Mucosa of stomach (tissue), 1 donor: ENCODE data around the gene IGFL1.
"Not testable (repeated sequence)": the region's sequence is repeated elsewhere in the genome, so short reads cannot be mapped to it uniquely, and the experiment has no call there.

Experiments used
- H3K27me3 ChIP-seq: one replicate; pipeline ENCODE4 v1.7.0; 2013; ENCODE audit warnings: mild to moderate bottlenecking, low read length; ENCODE audit not compliant: control insufficient read depth, insufficient read depth
- H3K36me3 ChIP-seq: one replicate; pipeline ENCODE4 v1.7.0; 2013; ENCODE audit warnings: low read length; ENCODE audit not compliant: control insufficient read depth, insufficient read depth
- H3K4me1 ChIP-seq: one replicate; pipeline ENCODE4 v1.7.0; 2013; ENCODE audit warnings: mild to moderate bottlenecking, low read length; ENCODE audit not compliant: control insufficient read depth, insufficient read depth
- H3K4me3 ChIP-seq: one replicate; pipeline ENCODE4 v1.7.0; 2013; ENCODE audit warnings: low read length
- H3K9ac ChIP-seq: one replicate; pipeline ENCODE4 v1.7.0; 2013; ENCODE audit warnings: mild to moderate bottlenecking, low read length, moderate library complexity
- H3K9me3 ChIP-seq: one replicate; pipeline ENCODE4 v1.7.0; 2013; ENCODE audit warnings: mild to moderate bottlenecking, low read length, moderate library complexity; ENCODE audit not compliant: control insufficient read depth
- donor health status: Pancreatic carcinoma.

Gene IGFL1

DNA sequence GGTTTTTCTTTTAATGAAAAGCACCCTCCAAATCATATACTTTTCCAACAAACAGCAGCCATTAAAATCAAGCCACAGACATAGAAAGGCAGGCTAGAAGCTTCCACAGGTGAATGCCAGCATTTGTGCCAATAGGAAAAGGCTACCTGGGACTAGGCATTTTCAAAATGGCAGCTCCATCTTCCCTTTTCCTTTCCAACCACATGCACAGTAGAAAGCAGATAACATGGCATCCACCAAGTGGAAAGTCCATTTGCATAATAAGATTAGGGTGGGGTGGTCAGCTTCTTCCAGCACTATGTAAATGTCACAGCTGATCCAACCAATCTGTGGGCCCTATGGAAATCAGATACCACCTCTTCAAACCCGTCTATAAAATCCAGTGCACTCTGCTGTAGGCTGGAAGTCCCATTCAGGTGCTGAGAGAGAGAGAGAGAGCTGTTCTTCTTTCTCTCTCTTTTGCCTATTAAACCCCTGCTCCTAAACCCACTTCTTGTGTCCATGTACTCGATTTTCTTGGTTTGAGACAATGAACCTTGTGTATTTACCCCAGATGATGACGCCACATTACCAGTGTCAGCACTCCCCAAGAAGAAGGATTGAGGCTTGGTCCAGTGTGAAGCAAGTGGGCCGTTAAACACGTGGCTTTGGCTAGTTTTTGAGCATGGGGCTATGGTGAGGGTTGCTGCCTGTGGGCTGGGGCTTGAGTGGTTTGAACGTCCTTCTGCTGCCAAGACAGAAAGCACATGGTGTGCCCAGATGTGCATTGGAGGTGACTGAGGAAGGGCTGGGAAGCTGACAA is 24.2 kb upstream of the IGFL1 start:
- no peak overlapping the region for H3K4me3 ChIP-seq
- no peaks in the 10 kb centered on the region for H3K9me3 ChIP-seq
- H3K9ac ChIP-seq = no peak overlapping the region
- no peaks in the 10 kb centered on the region for H3K36me3 ChIP-seq
- H3K27me3 ChIP-seq = no peaks in the 10 kb centered on the region
- H3K4me1 ChIP-seq = peaks cover 17% of the 10 kb centered on the region

DNA sequence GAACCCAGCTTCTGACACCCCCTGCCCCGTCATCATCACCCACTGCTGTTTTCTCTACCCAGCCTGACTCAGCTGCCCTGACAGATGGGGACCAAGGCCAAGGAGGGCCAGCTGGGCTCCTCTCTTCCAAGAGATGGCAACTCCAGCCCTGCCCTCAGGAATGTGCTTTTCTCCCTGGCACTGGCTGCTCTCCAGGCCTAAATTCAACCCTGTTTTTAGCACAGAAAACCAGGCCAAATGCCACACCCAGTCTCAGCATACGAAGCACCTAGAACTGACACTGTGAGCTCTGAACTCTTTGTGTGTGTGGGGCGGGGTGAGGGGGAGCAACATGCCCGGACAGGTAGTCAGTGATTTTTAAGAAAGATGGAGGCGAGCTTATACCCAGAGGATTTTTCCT is 23.4 kb upstream of the IGFL1 start:
- Histone ChIP-seq H3K9me3 (no peaks in the 10 kb centered on the region), H3K9ac (no peak overlapping the region), H3K4me3 (no peak overlapping the region), H3K27me3 (no peaks in the 10 kb centered on the region), H3K4me1 (peaks cover 24% of the 10 kb centered on the region), H3K36me3 (no peaks in the 10 kb centered on the region)

DNA sequence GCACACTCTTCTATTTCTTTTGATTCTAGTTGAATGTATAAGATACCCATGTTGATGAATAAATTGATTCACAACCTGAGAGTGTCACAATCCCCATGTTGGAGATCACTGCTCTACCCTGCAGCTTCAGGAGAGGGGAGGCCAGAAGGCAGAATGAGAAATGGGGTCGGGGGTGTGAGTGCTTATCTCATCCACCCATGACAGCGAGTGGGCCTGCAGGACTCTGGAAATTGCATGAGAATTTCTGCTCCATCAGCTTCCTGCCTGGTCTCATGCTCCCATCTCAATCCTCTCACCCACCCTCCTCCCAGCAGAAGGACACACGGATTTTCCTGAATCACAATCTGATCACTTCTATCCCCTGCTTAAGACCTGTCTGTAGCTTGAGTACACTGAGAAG is 22.9 kb upstream of the IGFL1 start:
- Histone ChIP-seq H3K9me3 (no peaks in the 10 kb centered on the region), H3K9ac (no peak overlapping the region), H3K36me3 (no peaks in the 10 kb centered on the region), H3K27me3 (no peaks in the 10 kb centered on the region), H3K4me3 (no peak overlapping the region), H3K4me1 (peaks cover 29% of the 10 kb centered on the region)

DNA sequence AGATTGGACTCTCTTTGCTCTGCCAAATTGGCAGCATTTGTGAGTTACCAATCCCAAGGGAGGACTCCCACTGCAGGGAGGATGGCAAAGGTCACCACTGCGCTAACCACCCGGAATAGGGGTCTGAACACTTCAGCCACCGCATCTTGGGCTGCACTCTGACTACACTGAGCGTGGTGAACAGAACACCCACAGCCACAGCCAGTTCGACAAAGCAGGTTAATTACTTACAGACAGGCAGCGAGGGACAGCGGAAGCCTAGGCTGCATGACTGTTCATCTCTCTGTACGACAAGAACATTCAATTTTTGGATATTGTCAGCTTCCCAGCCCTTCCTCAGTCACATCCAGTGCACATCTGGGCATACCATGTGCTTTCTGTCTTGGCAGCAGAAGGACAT is 21.7 kb upstream of the IGFL1 start:
- not testable (repeated sequence) for H3K36me3 ChIP-seq, H3K4me3 ChIP-seq, H3K9me3 ChIP-seq, H3K9ac ChIP-seq, H3K27me3 ChIP-seq
- H3K4me1 ChIP-seq = peaks cover 29% of the 10 kb centered on the region

DNA sequence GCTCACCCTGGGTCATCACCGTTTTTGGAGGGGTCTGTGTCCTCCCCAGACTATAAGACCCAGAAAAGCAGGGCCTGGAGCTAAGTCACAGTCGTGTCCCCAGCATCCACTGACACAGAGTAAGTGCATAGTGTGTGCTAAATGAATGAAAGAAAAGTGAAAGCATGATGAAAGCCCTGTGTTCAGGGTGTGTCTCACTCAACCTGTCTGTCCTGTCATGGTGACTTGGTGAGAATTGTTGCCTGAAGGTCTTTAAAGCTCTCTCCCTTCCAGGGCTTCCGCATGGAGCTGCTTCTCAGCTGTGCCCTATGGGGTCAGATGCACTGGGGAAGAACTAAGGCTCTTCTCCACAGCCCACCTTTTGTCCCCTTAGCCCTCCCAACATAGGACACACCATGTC is 20.5 kb upstream of the IGFL1 start:
- H3K36me3 ChIP-seq = no peaks in the 10 kb centered on the region
- H3K4me1 ChIP-seq = peaks cover 29% of the 10 kb centered on the region
- H3K9me3 ChIP-seq = no peaks in the 10 kb centered on the region
- no peaks in the 10 kb centered on the region for H3K27me3 ChIP-seq
- no peak overlapping the region for H3K9ac ChIP-seq
- no peak overlapping the region for H3K4me3 ChIP-seq

DNA sequence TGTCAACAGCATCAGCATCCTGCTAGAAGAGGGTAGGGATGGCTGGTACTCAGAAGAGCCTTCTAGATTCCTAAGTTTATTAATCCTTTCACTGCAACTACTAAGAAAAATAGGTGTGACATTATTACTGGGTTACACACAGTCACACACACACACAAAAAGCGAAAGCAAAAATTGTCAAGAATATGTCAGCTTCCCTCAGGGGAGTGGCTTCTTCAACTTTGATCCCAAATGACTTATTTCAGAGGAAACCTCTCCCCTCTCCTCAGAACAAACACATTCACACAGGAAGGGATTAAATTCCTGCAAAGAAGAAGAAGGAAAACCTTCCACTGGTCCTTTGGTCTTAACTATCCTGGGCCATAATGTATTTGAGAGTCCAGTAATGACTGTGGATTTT is 20.1 kb upstream of the IGFL1 start:
- Histone ChIP-seq H3K4me3 (no peak overlapping the region), H3K9me3 (no peaks in the 10 kb centered on the region), H3K9ac (no peak overlapping the region), H3K36me3 (no peaks in the 10 kb centered on the region), H3K4me1 (peaks cover 29% of the 10 kb centered on the region), H3K27me3 (no peaks in the 10 kb centered on the region)

DNA sequence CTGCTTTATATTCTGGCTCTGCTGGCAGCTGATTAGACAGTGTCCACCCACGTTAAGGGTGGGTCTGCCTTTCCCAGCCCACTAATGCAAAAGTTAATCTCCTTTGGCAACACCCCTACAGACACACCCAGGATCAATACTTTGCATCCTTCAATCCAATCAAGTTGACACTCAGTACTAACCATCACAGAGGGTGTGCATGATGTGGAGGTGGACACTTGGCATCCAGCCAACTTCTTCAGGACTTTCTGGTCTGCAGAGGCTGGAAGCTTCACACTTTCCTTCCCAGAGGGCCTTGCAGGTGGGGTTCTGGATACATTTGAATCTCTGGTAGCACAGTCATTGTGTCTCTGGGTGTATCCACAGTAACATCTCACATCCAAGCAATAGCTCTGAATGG is 18.9 kb upstream of the IGFL1 start:
- Histone ChIP-seq H3K4me1 (peaks cover 29% of the 10 kb centered on the region), H3K27me3 (no peaks in the 10 kb centered on the region), H3K36me3 (no peaks in the 10 kb centered on the region), H3K9me3 (no peaks in the 10 kb centered on the region), H3K4me3 (no peak overlapping the region), H3K9ac (no peak overlapping the region)

DNA sequence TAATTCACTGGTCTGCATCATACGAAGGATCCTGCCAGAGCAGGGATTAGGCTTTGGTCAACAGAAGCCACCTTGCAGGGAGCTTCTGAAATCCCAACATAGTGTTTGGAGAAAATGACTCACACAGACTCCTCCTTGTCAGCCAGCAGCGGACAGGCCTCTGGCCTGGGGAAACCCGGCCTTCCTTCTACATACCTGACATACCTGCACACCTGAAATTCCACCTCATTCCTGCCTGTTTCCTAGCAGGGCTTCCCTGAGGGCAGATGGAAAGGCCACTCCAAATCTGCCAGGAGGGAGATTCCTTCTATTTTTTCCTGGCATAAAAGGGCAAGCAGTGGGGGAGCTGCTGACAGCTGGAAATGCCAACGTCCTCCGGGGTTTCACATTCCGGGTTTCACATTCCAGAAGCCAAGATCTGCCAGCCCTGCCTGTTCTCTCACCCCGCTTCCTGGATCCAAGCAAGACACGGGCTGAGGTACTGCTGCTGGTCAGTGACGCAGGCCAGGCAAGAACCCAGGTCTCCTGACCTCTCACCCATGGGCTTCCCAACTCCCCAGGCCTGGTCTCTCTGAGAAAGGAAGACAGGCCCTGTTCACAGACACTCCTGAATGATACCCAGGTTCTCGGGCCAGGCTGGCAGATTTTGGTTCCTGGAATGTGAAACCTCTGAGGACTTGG is 18.2 kb upstream of the IGFL1 start:
- Histone ChIP-seq H3K36me3 (no peaks in the 10 kb centered on the region), H3K9me3 (no peaks in the 10 kb centered on the region), H3K27me3 (no peaks in the 10 kb centered on the region), H3K4me1 (peaks cover 29% of the 10 kb centered on the region), H3K9ac (no peak overlapping the region), H3K4me3 (no peak overlapping the region)

DNA sequence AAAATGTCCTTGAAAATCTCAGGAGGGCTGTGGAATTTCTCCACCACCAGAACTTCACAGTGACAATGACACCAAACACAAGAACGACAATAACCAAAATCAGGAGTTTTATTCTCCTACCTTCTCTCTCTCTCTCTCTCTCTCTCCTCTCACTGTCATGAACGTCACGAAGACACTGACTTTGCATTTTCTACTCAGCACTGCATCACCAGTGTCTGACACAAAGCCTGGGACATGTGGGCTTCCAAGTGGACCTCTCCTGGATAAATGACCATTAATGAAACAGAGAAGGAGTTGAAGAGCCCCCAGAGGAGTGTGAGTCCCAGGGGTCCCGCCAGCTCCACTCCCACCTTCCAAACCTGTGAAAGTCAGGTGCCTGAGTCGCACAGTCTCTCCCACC is 16.9 kb upstream of the IGFL1 start:
- H3K4me3 ChIP-seq, H3K9ac ChIP-seq, H3K9me3 ChIP-seq, H3K27me3 ChIP-seq, H3K36me3 ChIP-seq: not testable (repeated sequence)
- peaks cover 29% of the 10 kb centered on the region for H3K4me1 ChIP-seq

DNA sequence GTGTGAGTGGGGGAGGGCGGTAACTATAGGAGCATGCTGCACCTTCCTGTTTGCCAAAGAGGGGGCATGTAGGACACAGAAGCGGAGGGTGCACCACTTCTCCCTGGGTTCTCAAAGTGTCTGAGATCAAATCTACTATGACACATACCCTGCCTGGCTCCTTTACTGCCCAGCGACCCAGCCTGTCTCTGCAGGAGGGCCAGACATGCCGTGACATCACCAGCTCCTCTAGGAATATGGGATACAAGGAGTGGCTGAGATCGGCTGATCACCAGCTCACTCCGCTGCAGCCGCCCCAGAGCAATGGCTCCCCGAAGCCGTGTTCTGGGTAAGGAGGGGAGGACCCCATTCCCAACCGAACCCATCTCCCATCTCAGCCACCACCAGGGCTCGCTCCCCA is 16.4 kb upstream of the IGFL1 start:
- Histone ChIP-seq H3K9me3 (no peaks in the 10 kb centered on the region), H3K9ac (no peak overlapping the region), H3K4me1 (peaks cover 29% of the 10 kb centered on the region), H3K4me3 (no peak overlapping the region), H3K27me3 (no peaks in the 10 kb centered on the region), H3K36me3 (no peaks in the 10 kb centered on the region)

DNA sequence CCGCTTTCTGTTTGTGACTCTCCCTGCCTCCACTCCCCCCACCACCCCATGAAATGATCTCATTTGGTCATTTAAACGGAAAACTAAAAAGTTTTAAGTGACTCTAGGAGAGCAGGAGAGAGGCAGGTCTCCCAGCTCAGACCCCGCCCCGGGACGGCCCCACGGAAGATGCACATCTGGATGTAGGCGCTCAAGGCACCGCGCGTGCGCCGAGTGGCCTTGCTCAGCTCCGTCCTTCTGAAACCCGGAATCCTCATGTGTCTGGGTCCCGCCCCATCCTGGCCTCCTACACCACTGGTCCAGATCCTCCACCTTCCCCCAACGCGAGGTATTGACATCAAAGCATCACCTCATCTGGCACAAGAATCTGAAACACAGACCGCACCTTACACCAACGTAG is 15.7 kb upstream of the IGFL1 start:
- H3K4me1 ChIP-seq = peaks cover 25% of the 10 kb centered on the region
- no peaks in the 10 kb centered on the region for H3K36me3 ChIP-seq
- H3K9ac ChIP-seq = no peak overlapping the region
- H3K9me3 ChIP-seq = no peaks in the 10 kb centered on the region
- no peaks in the 10 kb centered on the region for H3K27me3 ChIP-seq
- no peak overlapping the region for H3K4me3 ChIP-seq

DNA sequence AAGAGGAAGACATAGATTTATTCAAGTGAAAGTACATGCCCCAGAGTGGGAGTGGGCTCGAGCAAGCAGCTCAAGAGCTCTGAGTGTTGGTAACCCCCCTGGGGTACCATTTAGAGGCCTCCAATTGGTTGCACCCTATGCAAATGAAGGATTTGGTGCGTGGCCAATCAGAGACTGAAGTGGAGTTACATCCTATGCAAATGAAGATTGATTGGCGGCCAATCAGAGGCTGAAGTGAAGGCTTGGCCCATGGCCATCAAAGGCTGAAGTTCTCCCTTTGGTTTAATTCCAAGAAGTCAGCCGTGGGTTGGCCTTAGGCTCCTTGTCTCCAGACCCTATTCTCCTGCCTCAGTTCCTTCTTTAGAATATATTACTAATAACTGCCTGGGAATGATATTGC is 12.9 kb upstream of the IGFL1 start:
- Histone ChIP-seq H3K4me1 (peaks cover 3% of the 10 kb centered on the region), H3K9me3 (no peaks in the 10 kb centered on the region), H3K27me3 (peaks cover 4% of the 10 kb centered on the region), H3K36me3 (no peaks in the 10 kb centered on the region), H3K9ac (no peak overlapping the region), H3K4me3 (no peak overlapping the region)
